ENCODE data around the gene TUBB.
"Not testable (repeated sequence)": the region's sequence is repeated elsewhere in the genome, so short reads cannot be mapped to it uniquely, and the experiment has no call there.

Gene TUBB

GRCh38 chr6:30719356-30719755 lies 796 bp upstream of the TUBB start:
- DNase-seq = no peak

GRCh38 chr6:30720738-30721197 lies 616 bp downstream of the TUBB start:
- peak; percentile 47 for DNase-seq

- DNase-seq = peak; percentile 95
Observed at GRCh38 chr6:30721198-30722024, 1.3 kb downstream of the TUBB start.

- not testable (repeated sequence) for DNase-seq
Observed at GRCh38 chr6:30722025-30722279, 1.8 kb downstream of the TUBB start.

- DNase-seq = peak; percentile 80
Observed at GRCh38 chr6:30722280-30723112, 2.3 kb downstream of the TUBB start.

DNA sequence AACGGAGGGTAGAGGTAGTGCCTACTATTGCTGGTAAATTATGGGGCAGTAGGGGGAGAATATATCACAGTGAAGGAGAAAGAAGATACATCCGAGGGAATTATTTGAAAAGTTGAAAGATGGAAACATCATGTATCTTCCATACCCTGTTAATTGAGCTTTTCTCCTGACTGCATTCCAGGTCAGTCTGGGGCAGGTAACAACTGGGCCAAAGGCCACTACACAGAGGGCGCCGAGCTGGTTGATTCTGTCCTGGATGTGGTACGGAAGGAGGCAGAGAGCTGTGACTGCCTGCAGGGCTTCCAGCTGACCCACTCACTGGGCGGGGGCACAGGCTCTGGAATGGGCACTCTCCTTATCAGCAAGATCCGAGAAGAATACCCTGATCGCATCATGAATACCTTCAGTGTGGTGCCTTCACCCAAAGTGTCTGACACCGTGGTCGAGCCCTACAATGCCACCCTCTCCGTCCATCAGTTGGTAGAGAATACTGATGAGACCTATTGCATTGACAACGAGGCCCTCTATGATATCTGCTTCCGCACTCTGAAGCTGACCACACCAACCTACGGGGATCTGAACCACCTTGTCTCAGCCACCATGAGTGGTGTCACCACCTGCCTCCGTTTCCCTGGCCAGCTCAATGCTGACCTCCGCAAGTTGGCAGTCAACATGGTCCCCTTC lies 3.1 kb downstream of the TUBB start:
- DNase-seq = not testable (repeated sequence)

- not testable (repeated sequence) for DNase-seq
Observed at GRCh38 chr6:30723843-30724741, 3.9 kb downstream of the TUBB start.

DNA sequence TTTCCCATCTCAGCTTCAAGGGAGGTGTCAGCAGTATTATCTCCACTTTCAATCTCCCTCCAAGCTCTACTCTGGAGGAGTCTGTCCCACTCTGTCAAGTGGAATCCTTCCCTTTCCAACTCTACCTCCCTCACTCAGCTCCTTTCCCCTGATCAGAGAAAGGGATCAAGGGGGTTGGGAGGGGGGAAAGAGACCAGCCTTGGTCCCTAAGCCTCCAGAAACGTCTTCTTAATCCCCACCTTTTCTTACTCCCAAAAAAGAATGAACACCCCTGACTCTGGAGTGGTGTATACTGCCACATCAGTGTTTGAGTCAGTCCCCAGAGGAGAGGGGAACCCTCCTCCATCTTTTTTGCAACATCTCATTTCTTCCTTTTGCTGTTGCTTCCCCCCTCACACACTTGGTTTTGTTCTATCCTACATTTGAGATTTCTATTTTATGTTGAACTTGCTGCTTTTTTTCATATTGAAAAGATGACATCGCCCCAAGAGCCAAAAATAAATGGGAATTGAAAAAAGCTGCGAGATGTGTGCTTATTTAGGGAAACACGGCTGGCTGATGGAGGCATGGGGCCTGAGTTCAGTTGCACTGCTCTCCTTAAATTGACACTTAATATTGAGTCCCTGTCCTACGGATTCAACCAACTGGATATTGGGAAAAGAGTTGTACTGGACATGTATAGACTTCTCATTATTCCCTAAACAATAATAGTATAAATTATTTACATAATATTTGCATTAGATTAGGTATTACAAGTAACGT lies 4.9 kb downstream of the TUBB start:
- no peak for DNase-seq

GRCh38 chr6:30725713-30726505 lies 5.8 kb downstream of the TUBB start:
- DNase-seq = no peak

DNA sequence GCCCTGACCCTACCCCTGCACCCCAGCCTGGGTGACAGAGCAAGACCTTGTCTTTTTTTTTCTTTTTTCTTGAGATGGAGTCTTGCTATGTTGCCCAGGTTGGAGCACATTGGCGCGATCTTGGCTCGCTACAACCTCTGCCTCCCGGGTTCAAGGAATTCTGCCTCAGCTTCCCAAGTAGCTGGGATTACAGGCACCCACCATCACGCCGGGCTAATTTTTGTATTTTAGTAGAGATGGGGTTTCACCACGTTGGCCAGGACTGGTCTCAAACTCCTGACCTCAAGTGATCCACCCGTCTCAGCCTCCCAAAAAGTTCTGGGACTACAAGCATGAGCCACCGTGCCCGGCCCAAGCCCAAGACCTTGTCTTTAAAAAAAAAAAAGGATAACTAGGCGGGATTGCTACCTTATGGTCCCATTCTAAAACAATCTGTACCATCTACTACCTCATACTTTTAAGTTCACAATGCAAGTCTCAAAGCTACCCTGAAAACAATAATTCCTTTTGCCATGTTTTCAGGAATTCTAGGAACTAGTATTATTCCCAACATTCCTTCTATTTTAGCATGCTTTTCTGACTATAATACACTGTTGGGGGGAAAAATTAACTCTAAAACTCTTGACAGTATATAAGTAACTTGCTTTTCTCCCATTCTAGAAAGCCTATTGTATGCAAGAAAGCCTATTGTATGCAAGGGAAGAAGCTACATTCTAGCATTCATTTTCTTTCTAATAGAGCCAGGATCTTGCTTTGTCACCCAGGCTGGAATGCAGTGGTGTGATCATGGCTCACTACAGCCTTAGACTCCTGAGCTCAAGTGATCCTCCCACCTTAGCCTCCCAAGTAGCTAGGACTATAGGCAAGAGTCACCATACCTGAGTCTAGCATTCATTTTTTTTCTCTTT lies 6.6 kb downstream of the TUBB start:
- DNase-seq = no peak

GRCh38 chr6:30727920-30728553 lies 7.9 kb downstream of the TUBB start:
- DNase-seq = no peak

- peak; percentile 79 for DNase-seq
Observed at GRCh38 chr6:30730601-30731435, 10.7 kb downstream of the TUBB start.

GRCh38 chr6:30732237-30732943 lies 12.2 kb downstream of the TUBB start:
- DNase-seq = no peak

- DNase-seq = no peak
Observed at GRCh38 chr6:30735668-30736314, 15.6 kb downstream of the TUBB start.

GRCh38 chr6:30738532-30738931 lies 18.4 kb downstream of the TUBB start:
- DNase-seq = no peak

DNA sequence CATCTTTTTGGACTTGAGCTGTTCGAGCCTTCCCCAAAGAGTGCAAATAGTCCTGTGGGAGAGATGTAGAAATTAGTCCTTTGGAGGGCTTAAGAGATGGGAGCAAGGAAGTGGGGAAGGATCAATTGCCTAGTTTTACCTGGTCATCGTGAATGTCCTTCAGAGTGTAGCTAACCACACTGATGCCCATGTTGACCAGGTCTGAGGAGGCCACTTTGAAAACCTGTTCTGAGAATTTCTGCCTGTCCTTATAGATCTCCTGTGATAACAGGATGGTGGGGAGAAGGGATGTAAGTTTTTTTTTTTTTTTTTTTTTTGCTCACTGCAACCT lies 20.4 kb downstream of the TUBB start:
- no peak for DNase-seq
